ENCODE results near the gene LRTM1.

LRTM1 gene

DNA sequence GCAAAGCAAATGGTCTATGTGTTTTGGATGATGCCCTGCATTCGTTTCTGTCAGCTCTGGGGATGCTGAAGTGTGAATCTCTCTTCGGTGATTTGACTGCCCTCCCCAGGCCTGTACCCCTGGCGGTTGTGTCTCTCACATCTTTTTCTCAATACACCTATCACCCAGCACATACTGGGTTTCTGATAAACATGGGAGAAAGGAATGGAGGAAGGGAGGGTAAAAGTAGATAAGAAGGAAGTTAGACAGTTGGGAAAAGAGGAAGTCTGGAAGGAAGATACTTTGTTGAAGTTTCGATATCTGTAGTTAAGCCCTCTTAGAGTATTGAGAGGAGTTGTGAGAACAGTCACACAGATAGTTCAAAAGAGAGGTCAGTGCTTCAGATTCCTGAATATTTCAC, 35.8 kb upstream of the LRTM1 start:
- no peaks in the 10 kb centered on the region for H3K9me2 ChIP-seq (ENCODE audit: low read depth, low read length)
- no peak overlapping the region for H3K4me2 ChIP-seq (ENCODE audit: low read length)
- no peak for TF ChIP-seq EZH2 (IDR thresholded peaks at IDR 0.05; ENCODE audit: borderline replicate concordance, low read length)
- TF ChIP-seq CTCF (IDR thresholded peaks at IDR 0.05; ENCODE audit: low read length), result no peak
- no peaks in the 10 kb centered on the region for H3K27me3 ChIP-seq (ENCODE audit: insufficient read depth, low read length)
- no peaks in the 10 kb centered on the region for H3K79me2 ChIP-seq (ENCODE audit: insufficient read depth, low read length)
- no peak overlapping the region for H3K9ac ChIP-seq (ENCODE audit: low read length)
- no peaks in the 10 kb centered on the region for H3K9me3 ChIP-seq (ENCODE audit: low read length)
- no peak overlapping the region for H3K27ac ChIP-seq (ENCODE audit: low read depth, low read length, poor library complexity, severe bottlenecking)
- no peaks in the 10 kb centered on the region for H4K20me1 ChIP-seq (ENCODE audit: insufficient read depth, low read length)
- H3K36me3 ChIP-seq (ENCODE audit: insufficient read depth, low read length), result no peaks in the 10 kb centered on the region
- H3K4me1 ChIP-seq (ENCODE audit: insufficient read depth, low read length, severe bottlenecking), result no peaks in the 10 kb centered on the region
- H3F3A ChIP-seq (ENCODE audit: insufficient read depth, low read length), result no peaks in the 10 kb centered on the region
- no peak overlapping the region for H3K4me3 ChIP-seq (ENCODE audit: low read depth, low read length, poor library complexity, severe bottlenecking)
- no peak overlapping the region for H2AFZ ChIP-seq (ENCODE audit: low read length)

DNA sequence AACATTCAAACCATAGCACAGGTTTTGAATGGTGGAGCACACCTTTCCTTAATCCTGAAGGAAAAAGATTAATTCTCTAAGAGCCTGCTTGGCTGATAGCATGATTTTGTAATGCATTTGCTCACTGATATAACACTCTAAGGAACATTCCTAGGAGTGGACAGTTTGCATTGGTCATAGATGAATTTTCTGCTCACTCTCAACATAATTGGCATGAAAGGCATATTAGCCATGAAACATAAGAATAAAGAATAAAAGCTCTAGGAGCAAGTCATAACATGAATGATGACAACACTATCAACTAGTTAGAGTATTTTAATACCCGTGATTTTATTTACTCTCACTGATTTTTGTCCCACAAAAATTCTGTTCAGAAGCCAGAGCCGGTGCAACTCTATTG, 34.3 kb upstream of the LRTM1 start:
- no peaks in the 10 kb centered on the region for H3K9me3 ChIP-seq (ENCODE audit: low read length)
- H3K27me3 ChIP-seq (ENCODE audit: insufficient read depth, low read length), result no peaks in the 10 kb centered on the region
- no peaks in the 10 kb centered on the region for H3K9me2 ChIP-seq (ENCODE audit: low read depth, low read length)
- H3K4me1 ChIP-seq (ENCODE audit: insufficient read depth, low read length, severe bottlenecking), result no peaks in the 10 kb centered on the region
- no peak overlapping the region for H3K27ac ChIP-seq (ENCODE audit: low read depth, low read length, poor library complexity, severe bottlenecking)
- TF ChIP-seq EZH2 (IDR thresholded peaks at IDR 0.05; ENCODE audit: borderline replicate concordance, low read length) (no peak), CTCF (IDR thresholded peaks at IDR 0.05; ENCODE audit: low read length) (no peak)
- H3K9ac ChIP-seq (ENCODE audit: low read length), result no peak overlapping the region
- H3K4me2 ChIP-seq (ENCODE audit: low read length), result no peak overlapping the region
- H3K36me3 ChIP-seq (ENCODE audit: insufficient read depth, low read length), result no peaks in the 10 kb centered on the region
- H3K4me3 ChIP-seq (ENCODE audit: low read depth, low read length, poor library complexity, severe bottlenecking), result no peak overlapping the region
- H3F3A ChIP-seq (ENCODE audit: insufficient read depth, low read length), result no peaks in the 10 kb centered on the region
- no peak overlapping the region for H2AFZ ChIP-seq (ENCODE audit: low read length)
- no peaks in the 10 kb centered on the region for H4K20me1 ChIP-seq (ENCODE audit: insufficient read depth, low read length)
- H3K79me2 ChIP-seq (ENCODE audit: insufficient read depth, low read length), result no peaks in the 10 kb centered on the region

- TF ChIP-seq CTCF (IDR thresholded peaks at IDR 0.05; ENCODE audit: low read length) (no peak), EZH2 (IDR thresholded peaks at IDR 0.05; ENCODE audit: borderline replicate concordance, low read length) (no peak)
- Histone ChIP-seq H3K4me2 (ENCODE audit: low read length) (no peak overlapping the region), H3K27ac (ENCODE audit: low read depth, low read length, poor library complexity, severe bottlenecking) (no peak overlapping the region), H3K9me2 (ENCODE audit: low read depth, low read length) (no peaks in the 10 kb centered on the region), H3K4me3 (ENCODE audit: low read depth, low read length, poor library complexity, severe bottlenecking) (no peak overlapping the region), H3K79me2 (ENCODE audit: insufficient read depth, low read length) (no peaks in the 10 kb centered on the region), H3K4me1 (ENCODE audit: insufficient read depth, low read length, severe bottlenecking) (no peaks in the 10 kb centered on the region), H3K9ac (ENCODE audit: low read length) (no peak overlapping the region), H4K20me1 (ENCODE audit: insufficient read depth, low read length) (no peaks in the 10 kb centered on the region), H3F3A (ENCODE audit: insufficient read depth, low read length) (no peaks in the 10 kb centered on the region), H3K27me3 (ENCODE audit: insufficient read depth, low read length) (no peaks in the 10 kb centered on the region), H2AFZ (ENCODE audit: low read length) (no peak overlapping the region), H3K9me3 (ENCODE audit: low read length) (no peaks in the 10 kb centered on the region), H3K36me3 (ENCODE audit: insufficient read depth, low read length) (no peaks in the 10 kb centered on the region)
These were observed 32.8 kb upstream of the LRTM1 start for GRCh38 chr3:54960701-54961100.
